IPS-20b (cell line): Measurements from ENCODE around the gene NMRAL1.

ENCODE experiments used
- H3K27ac ChIP-seq: one replicate; pipeline ENCODE4 v1.5.1; 2013; ENCODE audit warnings: low read length
- H3K27me3 ChIP-seq: 2 replicates; pipeline ENCODE4 v1.6.1; 2013; ENCODE audit warnings: mild to moderate bottlenecking, low read length, inconsistent platforms; ENCODE audit not compliant: insufficient read depth
- H3K36me3 ChIP-seq: 2 replicates; pipeline ENCODE4 v1.6.1; 2013; ENCODE audit warnings: low read depth, mild to moderate bottlenecking, inconsistent platforms, low read length, moderate library complexity; ENCODE audit not compliant: insufficient read depth
- H3K4me1 ChIP-seq: 2 replicates; pipeline ENCODE4 v1.6.1; 2013; ENCODE audit warnings: mild to moderate bottlenecking, control low read depth, inconsistent platforms, low read length, moderate library complexity; ENCODE audit not compliant: insufficient read depth
- H3K4me3 ChIP-seq: 2 replicates; pipeline ENCODE4 v1.5.1; 2013; ENCODE audit warnings: mild to moderate bottlenecking, low read length, inconsistent platforms
- H3K9ac ChIP-seq: 2 replicates; pipeline ENCODE4 v1.6.1; 2013; ENCODE audit warnings: low read depth, mild to moderate bottlenecking, inconsistent platforms, low read length, moderate library complexity
- H3K9me3 ChIP-seq: 2 replicates; pipeline ENCODE4 v1.6.1; 2013; ENCODE audit warnings: mild to moderate bottlenecking, low read depth, low read length, inconsistent platforms; ENCODE audit not compliant: insufficient read depth

Gene NMRAL1

GRCh38 chr16:4499196-4499555 is 24.8 kb upstream of the NMRAL1 start:
- Histone ChIP-seq H3K4me1 (peaks cover 24% of the 10 kb centered on the region), H3K36me3 (peaks cover 3% of the 10 kb centered on the region; the same call in 1 of the 2 replicates), H3K27me3 (no peaks in the 10 kb centered on the region), H3K27ac (no peak overlapping the region), H3K9ac (no peak overlapping the region), H3K9me3 (no peaks in the 10 kb centered on the region), H3K4me3 (no peak overlapping the region)

GRCh38 chr16:4498546-4499195 is 24.2 kb upstream of the NMRAL1 start:
- H3K36me3 ChIP-seq = peaks cover 3% of the 10 kb centered on the region; the same call in 1 of the 2 replicates
- H3K27ac ChIP-seq = no peak overlapping the region
- no peaks in the 10 kb centered on the region for H3K27me3 ChIP-seq
- H3K9me3 ChIP-seq = no peaks in the 10 kb centered on the region
- H3K9ac ChIP-seq = no peak overlapping the region
- H3K4me3 ChIP-seq = no peak overlapping the region
- H3K4me1 ChIP-seq = peaks cover 24% of the 10 kb centered on the region

GRCh38 chr16:4496305-4496704 is 21.9 kb upstream of the NMRAL1 start:
- no peaks in the 10 kb centered on the region for H3K9me3 ChIP-seq
- H3K27me3 ChIP-seq = no peaks in the 10 kb centered on the region
- H3K9ac ChIP-seq = no peak overlapping the region
- H3K4me3 ChIP-seq = no peak overlapping the region
- H3K36me3 ChIP-seq = peaks cover 3% of the 10 kb centered on the region; the same call in 1 of the 2 replicates
- peaks cover 24% of the 10 kb centered on the region for H3K4me1 ChIP-seq
- H3K27ac ChIP-seq = no peak overlapping the region

DNA sequence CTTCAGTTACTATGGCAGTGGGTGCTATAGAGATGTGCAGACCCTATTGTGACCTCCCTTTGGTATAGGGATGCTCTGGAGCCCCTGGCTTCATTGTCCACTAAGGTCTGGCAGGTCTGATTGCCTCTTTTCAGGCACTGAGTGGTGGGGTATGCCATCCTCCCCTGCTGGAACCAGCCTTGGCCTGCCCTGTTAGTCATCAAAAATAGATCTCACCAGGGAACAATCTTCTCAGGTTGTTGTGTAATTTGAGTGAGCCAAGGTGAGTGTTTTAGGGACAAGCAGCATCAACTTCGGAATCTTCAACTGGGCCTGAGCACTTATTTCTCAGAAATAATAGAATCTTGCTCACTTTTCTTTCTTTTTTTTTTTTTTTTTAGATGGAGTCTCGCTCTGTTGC is 21.3 kb upstream of the NMRAL1 start:
- Histone ChIP-seq H3K36me3 (peaks cover 3% of the 10 kb centered on the region; the same call in 1 of the 2 replicates), H3K27ac (no peak overlapping the region), H3K4me3 (no peak overlapping the region), H3K4me1 (peaks cover 21% of the 10 kb centered on the region), H3K9ac (no peak overlapping the region), H3K27me3 (no peaks in the 10 kb centered on the region), H3K9me3 (no peaks in the 10 kb centered on the region)

DNA sequence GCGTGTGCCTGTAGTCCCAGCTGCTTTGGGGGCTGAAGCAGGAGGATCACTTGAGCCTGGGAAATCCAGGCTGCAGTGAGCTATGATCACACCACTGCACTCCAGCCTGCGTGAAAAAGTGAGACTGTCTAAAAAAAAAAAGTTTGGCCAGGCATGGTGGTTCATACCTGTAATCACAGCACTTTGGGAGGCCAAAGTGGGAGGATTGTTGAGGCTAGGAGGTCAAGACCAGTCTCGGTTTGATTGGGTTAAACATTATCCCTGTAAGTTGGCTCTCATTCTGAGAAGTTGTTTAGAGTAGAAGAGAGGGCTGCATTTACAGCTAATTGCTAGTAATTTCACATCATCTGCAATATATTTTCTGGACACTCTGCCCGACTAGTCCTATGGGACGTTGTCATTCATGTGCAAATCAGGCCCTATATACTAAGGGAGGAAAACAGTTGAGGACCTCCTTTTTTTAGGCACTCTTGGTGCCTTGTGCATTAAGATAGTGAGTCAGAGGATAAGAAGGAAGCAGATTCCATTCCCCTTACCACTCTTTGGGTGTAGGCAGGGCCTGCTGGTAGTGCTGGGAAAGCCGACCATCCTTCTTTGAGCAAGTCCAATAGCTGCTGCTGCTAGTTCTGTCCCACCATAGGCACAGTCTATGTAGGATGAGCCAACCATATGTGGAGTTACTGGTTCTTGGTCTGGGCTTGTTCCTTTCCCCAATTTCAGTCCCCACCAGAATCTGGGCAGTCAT is 20.5 kb upstream of the NMRAL1 start:
- no peak overlapping the region for H3K4me3 ChIP-seq
- peaks cover 3% of the 10 kb centered on the region; the same call in 1 of the 2 replicates for H3K36me3 ChIP-seq
- H3K27ac ChIP-seq = no peak overlapping the region
- H3K9ac ChIP-seq = no peak overlapping the region
- H3K27me3 ChIP-seq = no peaks in the 10 kb centered on the region
- H3K9me3 ChIP-seq = no peaks in the 10 kb centered on the region
- H3K4me1 ChIP-seq = peaks cover 15% of the 10 kb centered on the region

- Histone ChIP-seq H3K27ac (no peak overlapping the region), H3K27me3 (no peaks in the 10 kb centered on the region), H3K9me3 (no peaks in the 10 kb centered on the region), H3K9ac (no peak overlapping the region), H3K36me3 (peaks cover 3% of the 10 kb centered on the region; the same call in 1 of the 2 replicates), H3K4me3 (no peak overlapping the region), H3K4me1 (peaks cover 13% of the 10 kb centered on the region)
Observed at GRCh38 chr16:4491898-4492297, 17.5 kb upstream of the NMRAL1 start.

GRCh38 chr16:4489030-4489429 is 14.6 kb upstream of the NMRAL1 start:
- Histone ChIP-seq H3K36me3 (peaks cover 3% of the 10 kb centered on the region; the same call in 1 of the 2 replicates), H3K27ac (no peak overlapping the region)

DNA sequence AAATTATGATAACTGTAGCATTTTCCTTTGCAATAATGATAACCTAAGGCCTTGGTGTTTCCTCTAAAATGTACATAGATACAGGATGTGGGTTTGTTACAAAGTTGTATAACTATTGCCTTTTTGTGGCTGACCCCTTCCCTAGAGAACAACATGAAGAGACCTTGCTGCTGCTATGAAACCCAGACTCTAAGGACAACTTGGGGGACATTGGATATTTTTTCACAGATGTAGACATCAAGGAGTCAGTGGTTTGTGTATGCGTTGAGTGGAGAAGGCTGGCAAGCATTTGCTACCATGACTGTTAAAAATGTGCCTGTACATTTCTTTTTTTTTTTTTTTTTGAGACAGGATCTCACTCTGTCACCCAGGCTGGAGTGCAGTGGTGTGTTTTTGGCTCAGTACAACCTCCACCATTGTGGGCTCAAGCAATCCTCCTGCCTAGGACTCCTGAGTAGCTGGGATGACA is 14.1 kb upstream of the NMRAL1 start:
- Histone ChIP-seq H3K9ac (no peak overlapping the region), H3K4me3 (no peak overlapping the region), H3K27me3 (no peaks in the 10 kb centered on the region), H3K4me1 (no peaks in the 10 kb centered on the region), H3K36me3 (peaks cover 3% of the 10 kb centered on the region; the same call in 1 of the 2 replicates), H3K9me3 (no peaks in the 10 kb centered on the region), H3K27ac (no peak overlapping the region)

More at GRCh38 chr16:4489030-4489429, 14.6 kb upstream of the NMRAL1 start:
- no peak overlapping the region for H3K4me3 ChIP-seq
- H3K27me3 ChIP-seq = no peaks in the 10 kb centered on the region
- H3K4me1 ChIP-seq = no peaks in the 10 kb centered on the region
- no peaks in the 10 kb centered on the region for H3K9me3 ChIP-seq
- H3K9ac ChIP-seq = no peak overlapping the region

DNA sequence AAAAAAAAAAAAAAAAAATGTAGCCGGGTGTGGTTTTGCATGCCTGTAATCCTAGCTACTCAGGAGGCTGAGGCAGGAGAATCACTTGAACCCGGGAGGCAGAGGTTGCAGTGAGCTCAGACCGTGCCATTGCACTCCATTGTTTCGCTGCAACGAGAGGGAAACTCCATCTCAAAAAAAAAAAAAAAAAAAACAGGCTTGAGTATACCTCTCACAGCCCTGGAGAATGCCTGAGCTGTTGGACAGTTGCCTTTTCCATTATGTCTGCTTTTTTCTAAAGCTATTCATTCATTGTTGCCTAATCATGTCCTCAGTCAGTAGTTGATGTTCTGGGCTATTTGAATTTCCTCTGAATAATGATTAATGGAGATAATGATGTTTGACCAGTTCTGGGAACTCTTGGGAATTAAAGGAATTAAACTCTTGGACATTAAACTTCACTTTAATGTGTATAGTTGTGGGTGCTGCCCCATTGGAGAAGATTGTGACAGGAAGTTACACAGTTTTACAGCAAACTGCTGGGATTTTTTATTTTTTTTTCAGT is 13.6 kb upstream of the NMRAL1 start:
- Histone ChIP-seq H3K9ac (no peak overlapping the region), H3K27me3 (no peaks in the 10 kb centered on the region), H3K4me3 (no peak overlapping the region), H3K9me3 (no peaks in the 10 kb centered on the region), H3K4me1 (no peaks in the 10 kb centered on the region), H3K27ac (no peak overlapping the region), H3K36me3 (peaks cover 3% of the 10 kb centered on the region; the same call in 1 of the 2 replicates)

DNA sequence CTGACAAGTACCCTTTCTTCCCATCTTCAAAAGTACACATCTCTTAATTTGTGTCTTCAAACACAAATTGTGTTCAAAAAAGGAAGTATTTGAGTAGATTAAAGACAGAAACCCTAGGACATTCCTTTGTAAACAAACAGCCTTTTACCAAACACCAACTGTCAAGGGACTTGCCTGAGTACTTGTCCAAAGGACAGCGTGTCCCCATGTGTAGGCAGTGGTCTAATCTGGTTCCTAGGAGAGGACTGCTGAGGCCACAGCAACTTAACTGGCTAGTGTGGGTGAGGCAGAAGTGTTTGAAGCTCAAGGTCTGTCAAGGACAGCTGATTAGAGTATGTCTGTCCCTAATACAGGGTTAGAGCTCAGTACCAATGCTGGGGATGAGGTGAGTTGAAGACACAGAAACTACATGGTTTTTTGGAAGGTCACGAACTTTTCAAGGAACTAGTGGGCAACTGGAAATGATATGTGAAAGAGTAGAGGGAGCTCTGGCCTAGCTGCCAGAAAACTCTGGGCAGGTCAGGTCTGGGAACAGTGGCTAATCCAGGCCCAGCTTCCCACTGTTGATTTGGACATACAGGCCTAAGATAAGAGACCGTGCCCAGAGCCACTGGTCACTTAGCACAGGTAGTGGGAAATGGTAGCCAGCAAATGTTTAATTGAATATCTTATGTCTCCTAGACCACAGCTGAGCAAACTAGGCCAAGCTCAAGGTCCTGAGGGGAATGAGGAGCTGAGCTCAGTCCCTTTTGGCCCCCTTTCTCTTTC is 11.9 kb upstream of the NMRAL1 start:
- no peaks in the 10 kb centered on the region for H3K4me1 ChIP-seq
- no peak overlapping the region for H3K4me3 ChIP-seq
- H3K27me3 ChIP-seq = no peaks in the 10 kb centered on the region
- H3K36me3 ChIP-seq = peaks cover 3% of the 10 kb centered on the region; the same call in 1 of the 2 replicates
- H3K27ac ChIP-seq = no peak overlapping the region
- no peak overlapping the region for H3K9ac ChIP-seq
- no peaks in the 10 kb centered on the region for H3K9me3 ChIP-seq

- no peak overlapping the region for H3K27ac ChIP-seq
- peaks cover 3% of the 10 kb centered on the region; the same call in 1 of the 2 replicates for H3K36me3 ChIP-seq
- no peak overlapping the region for H3K9ac ChIP-seq
Observed at GRCh38 chr16:4481963-4482362, 7.5 kb upstream of the NMRAL1 start.

More at GRCh38 chr16:4481963-4482362, 7.5 kb upstream of the NMRAL1 start:
- Histone ChIP-seq H3K4me1 (no peaks in the 10 kb centered on the region), H3K4me3 (no peak overlapping the region), H3K9me3 (no peaks in the 10 kb centered on the region), H3K27me3 (no peaks in the 10 kb centered on the region)
